GM08714 (cell line): ENCODE results near the gene REEP3.

Source experiments
- H3K4me3 ChIP-seq: fragments of 200-500 bp; sonication (Bioruptor generic); 2 replicates; pipeline ENCODE4 v1.5.1; 2014; ENCODE audit warnings: mild to moderate bottlenecking, low read length, inconsistent platforms
- ZNF274 ChIP-seq: IDR thresholded peaks from 2 replicates; pipeline ENCODE4 v1.6.1; 2012; ENCODE audit warnings: mild to moderate bottlenecking, low read depth, low read length

The REEP3 gene

GRCh38 chr10:63579371-63580014 is 58.3 kb downstream of the REEP3 start:
- no peak for TF ChIP-seq ZNF274
- H3K4me3 ChIP-seq: no peak overlapping the region

GRCh38 chr10:63582690-63583089 is 61.5 kb downstream of the REEP3 start:
- H3K4me3 ChIP-seq: no peak overlapping the region
- TF ChIP-seq ZNF274: no peak

- TF ChIP-seq ZNF274: no peak
- no peak overlapping the region for H3K4me3 ChIP-seq
Measured at GRCh38 chr10:63583397-63583796, 62.2 kb downstream of the REEP3 start.

- H3K4me3 ChIP-seq: no peak overlapping the region
- no peak for TF ChIP-seq ZNF274
Measured at GRCh38 chr10:63583909-63584724, 62.9 kb downstream of the REEP3 start.

- H3K4me3 ChIP-seq: no peak overlapping the region
- no peak for TF ChIP-seq ZNF274
Measured at GRCh38 chr10:63584725-63585035, 63.5 kb downstream of the REEP3 start.

GRCh38 chr10:63585041-63585440 is 63.8 kb downstream of the REEP3 start:
- H3K4me3 ChIP-seq: no peak overlapping the region
- TF ChIP-seq ZNF274: no peak

- H3K4me3 ChIP-seq: no peak overlapping the region
- no peak for TF ChIP-seq ZNF274
Measured at GRCh38 chr10:63586043-63586442, 64.8 kb downstream of the REEP3 start.

- no peak overlapping the region for H3K4me3 ChIP-seq
- TF ChIP-seq ZNF274: no peak
Measured at GRCh38 chr10:63587191-63587590, 66.0 kb downstream of the REEP3 start.

- H3K4me3 ChIP-seq: no peak overlapping the region
- TF ChIP-seq ZNF274: no peak
Measured at GRCh38 chr10:63588436-63589167, 67.4 kb downstream of the REEP3 start.

GRCh38 chr10:63591600-63592379 is 70.6 kb downstream of the REEP3 start:
- TF ChIP-seq ZNF274: no peak
- H3K4me3 ChIP-seq: no peak overlapping the region

- TF ChIP-seq ZNF274: no peak
- no peak overlapping the region for H3K4me3 ChIP-seq
Measured at GRCh38 chr10:63593576-63593975, 72.4 kb downstream of the REEP3 start.

- H3K4me3 ChIP-seq: no peak overlapping the region
- no peak for TF ChIP-seq ZNF274
Measured at GRCh38 chr10:63595072-63595471, 73.9 kb downstream of the REEP3 start.

- no peak for TF ChIP-seq ZNF274
- no peak overlapping the region for H3K4me3 ChIP-seq
Measured at GRCh38 chr10:63596924-63597323, 75.7 kb downstream of the REEP3 start.

- TF ChIP-seq ZNF274: no peak
- H3K4me3 ChIP-seq: no peak overlapping the region
Measured at GRCh38 chr10:63600540-63600939, 79.3 kb downstream of the REEP3 start.

- no peak overlapping the region for H3K4me3 ChIP-seq
- no peak for TF ChIP-seq ZNF274
Measured at GRCh38 chr10:63603709-63604445, 82.7 kb downstream of the REEP3 start.
